Heart right ventricle (tissue), 16 donors: Measurements from ENCODE around the gene CADM1. TPM values are rescaled to one million over a fixed set of nuclear protein-coding genes. Genes with fewer than 3 reads are reported as not detected.

Source experiments
- ATAC-seq, 8 donors: fragments of 200-7000 bp; cut with Tn5 transposase; one replicate each; pipeline ENCODE4 v1.9.1; 2020; ENCODE audit warnings: mild to moderate bottlenecking in 8 of 8, moderate library complexity in 8 of 8, moderate number of reproducible peaks in 1 of 8
- DNase-seq, 2 donors: peaks; one replicate each; pipeline ENCODE4 v3.0.0-alpha.2; 2020
- H3K27ac ChIP-seq, 10 donors: fragments of 200-600 bp; sonication (generic) in 2 of 10; one replicate each; pipeline versions ENCODE4 v1.5.0 to v1.8.0; 2020 to 2022; ENCODE audit warnings: mild to moderate bottlenecking in 3 of 10
- H3K27me3 ChIP-seq, 7 donors: fragments of 200-600 bp; one replicate each; pipeline ENCODE4 v1.8.0; 2021 to 2022; ENCODE audit warnings: mild to moderate bottlenecking in 2 of 7
- H3K36me3 ChIP-seq, 9 donors: fragments of 200-600 bp; sonication (generic) in 1 of 9; one replicate each; pipeline versions ENCODE4 v1.5.0 to v1.8.0; 2020 to 2022; ENCODE audit warnings: mild to moderate bottlenecking in 2 of 9
- H3K4me1 ChIP-seq, 9 donors: fragments of 200-600 bp; sonication (generic) in 1 of 9; one replicate each; pipeline versions ENCODE4 v1.5.0 to v1.8.0; 2020 to 2022; ENCODE audit warnings: mild to moderate bottlenecking in 4 of 9
- H3K4me3 ChIP-seq, 10 donors: fragments of 200-600 bp; sonication (generic) in 2 of 10; one replicate each; pipeline versions ENCODE4 v1.5.0 to v1.8.0; 2020 to 2022; ENCODE audit warnings: mild to moderate bottlenecking in 7 of 10, moderate library complexity in 2 of 10
- H3K9me3 ChIP-seq, 11 donors: fragments of 200-600 bp in 10 of 11; sonication (generic) in 2 of 11; one replicate each; pipeline versions ENCODE4 v1.5.0 to v1.8.0; 2013 to 2022; ENCODE audit warnings: mild to moderate bottlenecking in 2 of 11, control low read depth in 1 of 11, moderate library complexity in 1 of 11
- CTCF ChIP-seq, 9 donors: fragments of 200-600 bp; sonication (generic) in 2 of 9; IDR thresholded peaks; one replicate each; pipeline versions ENCODE4 v1.5.0 to v1.8.0; 2021 to 2022; ENCODE audit warnings: antibody characterized with exemption in 9 of 9, mild to moderate bottlenecking in 5 of 9, moderate library complexity in 1 of 9
- WGBS, 2 donors: extraction: QIAGEN DNeasy Blood & Tissue Kit; methylation state at CpG; one replicate each; pipeline ENCODE4 v1.1.7; 2013; ENCODE audit warnings: inconsistent platforms in 1 of 2; 5-methylcytosine and 5-hydroxymethylcytosine counted together
- intact Hi-C, 10 donors: fragments of 100-400 bp; cut with DNase I; formaldehyde crosslinking; loops; one replicate each; pipeline versions ENCODE4 v1.11.1 to v1.14.2; 2022
- polyA plus RNA-seq, 2 donors: library from polyadenylated mRNA; stranded (reverse); fragments of 200-250 nt; gene quantifications; one replicate each; pipeline ENCODE4 v1.2.3, GENCODE V29; 2013
- total RNA-seq, 10 donors: library from RNA; stranded (reverse); fragmentation: NEBNext Ultra II Directional in 3 of 10; extraction: Animal tissue kit (Norgen Biotek cat#: 25700) in 3 of 10; gene quantifications; one replicate each; pipeline versions ENCODE4 v1.2.1 to v1.2.4, GENCODE V29; 2021 to 2023
- donor health status: Arrhythmogenic right ventricular cardiomyopathy.
- donor health status: ischemic (EF 13 %, LVEDD 7.1; RV severe dilation, severe dysfunction).
- donor health status: healthy with polysubstance abuse.
- donor health status: DM: no; HTN: yes; CAD: no.
- donor health status: DM: no; HTN: no; CAD: no.
- donor health status: ischemic (EF 25% LVEDD 6.9; RV normal size, moderate dysfunction).
- donor health status: ischemic (EF 25% LVEDD 5.7; RV mildly dilated, moderate dysfunction).
- donor health status: healthy.
- donor health status: DM: yes; HTN: yes; CAD: no.
- donor health status: Ischemic cardiomyopathy.
- donor health status: ischemic (EF 35%, LVEDD 5.7; RV mildly dilated, moderate dysfunction).
- donor health status: nonischemic (EF 11% LVEDD 7.7; RV severe dilation, severe dysfunction).
- donor health status: DM: yes; HTN: yes; CAD: no.
- donor health status: PGD.
- donor health status: ischemic (EF 29% LVEDD 5.4; RV normal size, mild dysfunction).
- donor health status: nonischemic (EF 23%, LVEDD 6.1; RV moderate dilation, normal function).

CADM1 gene
- total and polyA plus RNA-seq, 12 donors, result 10.2 to 83.0 (median 41.4) TPM

DNA sequence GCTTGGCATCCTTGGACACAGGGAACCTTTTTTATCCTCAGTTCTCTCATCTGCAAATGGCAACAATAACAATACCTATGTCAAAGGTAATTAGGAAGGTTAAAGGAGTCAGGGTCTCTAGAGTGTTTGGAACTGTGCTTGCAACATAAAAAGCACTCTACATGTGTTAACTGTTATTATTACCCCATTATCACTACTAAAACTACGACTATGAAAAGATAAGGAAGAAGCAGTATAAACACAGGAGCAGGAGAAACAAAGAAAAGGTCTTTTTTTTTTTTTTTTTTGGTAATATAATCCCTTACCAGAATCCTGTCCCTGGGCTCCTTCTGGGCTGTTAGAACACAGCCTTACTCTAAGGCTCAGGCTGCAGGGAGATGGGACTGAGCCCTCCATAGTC, 348.2 kb downstream of the CADM1 start:
- peaks cover 0 to 35% (median 0%) of the 10 kb centered on the region in 7 donors for H3K27me3 ChIP-seq
- no peaks in the 10 kb centered on the region for H3K4me1 ChIP-seq
- no peak for TF ChIP-seq CTCF (IDR thresholded peaks at IDR 0.05)
- intact Hi-C loops, result no loop called here
- H3K4me3 ChIP-seq, result no peak overlapping the region
- H3K27ac ChIP-seq, result no peak overlapping the region
- no peaks in the 10 kb centered on the region for H3K36me3 ChIP-seq
- 32 to 37% methylated on average over 1 of the region's 1 CpG for WGBS, 2 donors
- H3K9me3 ChIP-seq, result no peaks in the 10 kb centered on the region
- no peak for DNase-seq
- no peak for ATAC-seq

- ATAC-seq (no peak), DNase-seq (no peak)
- TF ChIP-seq CTCF (IDR thresholded peaks at IDR 0.05), result no peak
- peaks cover 0 to 35% (median 0%) of the 10 kb centered on the region in 7 donors for H3K27me3 ChIP-seq
- intact Hi-C loops, result no loop called here
- H3K9me3 ChIP-seq, result no peaks in the 10 kb centered on the region
- H3K4me1 ChIP-seq, result no peaks in the 10 kb centered on the region
- H3K4me3 ChIP-seq, result no peak overlapping the region
- 64 to 69% methylated on average over 8 of the region's 8 CpGs for WGBS, 2 donors
- no peaks in the 10 kb centered on the region for H3K36me3 ChIP-seq
- H3K27ac ChIP-seq, result no peak overlapping the region
Observed at GRCh38 chr11:115155320-115155719, 348.9 kb downstream of the CADM1 start.

DNA sequence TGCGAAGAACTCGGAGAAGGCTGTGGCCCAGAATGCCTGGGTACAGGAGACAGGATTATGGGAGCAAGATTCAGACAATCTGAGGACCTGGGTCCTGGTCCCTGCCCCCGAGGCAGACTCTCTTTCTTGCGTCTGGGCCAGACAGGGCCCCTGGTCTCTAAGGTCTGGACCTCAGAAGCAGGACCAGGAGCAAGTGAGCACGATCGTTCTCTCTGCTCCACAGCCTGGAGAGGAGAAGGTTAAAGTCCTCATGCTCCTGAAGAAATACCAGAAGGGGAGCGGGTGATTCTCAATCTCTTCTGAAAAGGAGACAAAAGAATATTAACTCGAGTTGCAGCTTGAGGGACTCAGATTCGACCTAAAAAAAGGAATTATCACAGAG, 349.9 kb downstream of the CADM1 start:
- intact Hi-C loops, result no loop called here
- 79% methylated on average over 9 of the region's 9 CpGs for WGBS, 2 donors

DNA sequence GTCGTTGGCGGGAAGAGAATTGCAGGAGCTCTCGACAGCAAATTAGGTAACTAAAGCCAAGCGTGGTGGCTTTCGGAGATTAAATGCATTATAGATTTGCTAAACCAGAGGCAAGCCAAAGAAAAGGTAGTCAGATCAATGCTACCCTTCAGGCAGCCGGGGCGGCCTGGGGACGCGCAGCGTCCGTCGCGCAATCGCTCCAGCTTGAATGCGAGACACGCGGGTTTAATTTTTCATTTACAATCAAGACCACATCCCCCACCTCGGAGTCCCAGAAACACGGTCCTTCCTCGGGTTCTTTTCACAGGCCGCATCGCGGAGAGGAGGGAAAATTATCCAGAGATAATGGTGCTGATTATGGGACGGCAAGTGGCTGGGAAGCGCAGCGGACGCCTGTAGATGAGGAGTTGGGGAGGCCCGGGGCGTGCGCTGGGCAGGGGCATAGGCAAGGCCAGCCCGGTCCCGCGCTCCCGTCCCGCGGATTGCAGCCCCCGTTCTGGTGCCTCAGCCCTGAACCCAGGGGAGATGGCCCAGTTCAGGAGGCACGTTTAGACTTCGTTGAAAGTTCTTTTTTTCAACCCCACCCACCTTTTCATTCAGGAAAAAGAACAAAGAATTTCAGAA, 350.4 kb downstream of the CADM1 start:
- Histone ChIP-seq H3K4me3 (no peak overlapping the region), H3K27ac (no peak overlapping the region), H3K36me3 (no peaks in the 10 kb centered on the region), H3K9me3 (no peaks in the 10 kb centered on the region), H3K27me3 (peaks cover 0 to 24% (median 0%) of the 10 kb centered on the region in 7 donors), H3K4me1 (no peaks in the 10 kb centered on the region)
- WGBS, 2 donors, result 92 to 95% methylated on average over 39 of the region's 39 CpGs
- DNase-seq (no peak), ATAC-seq (no peak)
- intact Hi-C loops, result no loop called here
- TF ChIP-seq CTCF (IDR thresholded peaks at IDR 0.05), result no peak

More for the DNA sequence above, 349.9 kb downstream of the CADM1 start:
- Histone ChIP-seq H3K9me3 (no peaks in the 10 kb centered on the region), H3K27me3 (peaks cover 0 to 28% (median 0%) of the 10 kb centered on the region in 7 donors), H3K4me3 (no peak overlapping the region), H3K27ac (no peak overlapping the region), H3K36me3 (no peaks in the 10 kb centered on the region), H3K4me1 (no peaks in the 10 kb centered on the region)
- ATAC-seq (no peak), DNase-seq (no peak)
- no peak for TF ChIP-seq CTCF (IDR thresholded peaks at IDR 0.05)
